Astrocyte (in vitro differentiated cells and primary cell): ENCODE results near the gene NAALADL2.

Source experiments
- CTCF ChIP-seq: IDR thresholded peaks from 2 replicates; pipeline ENCODE4 v1.5.1; 2011; ENCODE audit warnings: low read depth, mild to moderate bottlenecking, inconsistent platforms, low read length, moderate library complexity; ENCODE audit not compliant: insufficient read depth
- EZH2 ChIP-seq: IDR thresholded peaks from 2 replicates; pipeline ENCODE4 v1.6.1; 2012; ENCODE audit warnings: mild to moderate bottlenecking, low read length, inconsistent platforms; ENCODE audit not compliant: insufficient read depth

GRCh38 chr3:175005881-175006280 lies 146.7 kb downstream of the NAALADL2 start:
- TF ChIP-seq CTCF: no peak
- no peak for TF ChIP-seq EZH2
